ENCODE data around the gene IDE. TPM values are rescaled to one million over a fixed set of nuclear protein-coding genes. Genes with fewer than 3 reads are reported as not detected.

IDE gene
- total RNA-seq, 1 donor from 2014 or later = 19.6 TPM

GRCh38 chr10:92492748-92493240 is 81.1 kb downstream of the IDE start:
- no peak for DNase-seq (ENCODE audit: low read depth)
- TF ChIP-seq, protein P1, sequence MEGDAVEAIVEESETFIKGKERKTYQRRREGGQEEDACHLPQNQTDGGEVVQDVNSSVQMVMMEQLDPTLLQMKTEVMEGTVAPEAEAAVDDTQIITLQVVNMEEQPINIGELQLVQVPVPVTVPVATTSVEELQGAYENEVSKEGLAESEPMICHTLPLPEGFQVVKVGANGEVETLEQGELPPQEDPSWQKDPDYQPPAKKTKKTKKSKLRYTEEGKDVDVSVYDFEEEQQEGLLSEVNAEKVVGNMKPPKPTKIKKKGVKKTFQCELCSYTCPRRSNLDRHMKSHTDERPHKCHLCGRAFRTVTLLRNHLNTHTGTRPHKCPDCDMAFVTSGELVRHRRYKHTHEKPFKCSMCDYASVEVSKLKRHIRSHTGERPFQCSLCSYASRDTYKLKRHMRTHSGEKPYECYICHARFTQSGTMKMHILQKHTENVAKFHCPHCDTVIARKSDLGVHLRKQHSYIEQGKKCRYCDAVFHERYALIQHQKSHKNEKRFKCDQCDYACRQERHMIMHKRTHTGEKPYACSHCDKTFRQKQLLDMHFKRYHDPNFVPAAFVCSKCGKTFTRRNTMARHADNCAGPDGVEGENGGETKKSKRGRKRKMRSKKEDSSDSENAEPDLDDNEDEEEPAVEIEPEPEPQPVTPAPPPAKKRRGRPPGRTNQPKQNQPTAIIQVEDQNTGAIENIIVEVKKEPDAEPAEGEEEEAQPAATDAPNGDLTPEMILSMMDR (conservative IDR thresholded peaks at IDR 0.05; ENCODE audit: low read depth, low read length) = no peak
- H3K4me3 ChIP-seq (ENCODE audit: low read depth, low read length) = no peak overlapping the region

DNA sequence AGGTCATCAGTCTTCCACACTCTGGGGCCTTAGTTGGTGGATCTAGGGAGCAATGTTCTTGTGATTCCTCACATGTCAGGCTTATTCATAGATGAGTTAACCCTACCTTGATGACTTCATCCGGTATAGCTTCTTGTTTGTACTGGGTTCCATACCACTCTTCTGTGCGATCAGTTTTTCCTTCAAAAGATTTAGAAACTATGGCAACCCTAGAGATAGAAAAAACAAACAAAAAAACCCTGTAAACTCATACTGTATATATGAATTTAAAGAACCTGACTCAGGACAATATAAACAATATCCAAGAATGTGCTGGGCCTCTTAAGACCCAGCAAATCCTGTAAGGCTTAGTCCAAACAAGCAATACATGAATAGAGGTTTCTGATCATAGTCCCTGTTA is 83.5 kb downstream of the IDE start:
- no peak for DNase-seq (ENCODE audit: low read depth)
- H3K4me3 ChIP-seq (ENCODE audit: low read depth, low read length) = no peak overlapping the region
- TF ChIP-seq, protein P1 (conservative IDR thresholded peaks at IDR 0.05; ENCODE audit: low read depth, low read length) = no peak

DNA sequence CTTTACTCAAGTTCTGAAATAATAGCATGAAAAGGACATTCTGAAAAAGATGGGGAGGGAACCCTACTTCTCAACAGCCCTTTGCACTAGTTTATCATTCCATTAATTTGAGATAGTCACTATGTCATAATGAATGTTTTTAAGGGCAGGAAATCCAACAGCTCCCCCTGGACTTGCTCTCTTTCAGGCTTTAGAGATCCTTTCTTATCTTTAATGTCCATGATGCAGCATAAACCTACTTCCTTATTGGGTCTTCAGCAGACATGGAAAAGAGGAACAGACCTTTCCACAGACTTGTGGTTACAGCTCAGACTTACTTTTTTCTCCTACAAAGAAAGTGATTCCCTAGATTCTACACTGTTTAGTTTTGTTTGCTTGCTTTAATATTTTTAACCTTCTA is 87.3 kb downstream of the IDE start:
- DNase-seq (ENCODE audit: low read depth) = no peak
- TF ChIP-seq, protein P1 (conservative IDR thresholded peaks at IDR 0.05; ENCODE audit: low read depth, low read length) = no peak
- no peak overlapping the region for H3K4me3 ChIP-seq (ENCODE audit: low read depth, low read length)

GRCh38 chr10:92483539-92483938 is 90.4 kb downstream of the IDE start:
- TF ChIP-seq, protein P1 (conservative IDR thresholded peaks at IDR 0.05; ENCODE audit: low read depth, low read length) = no peak
- no peak overlapping the region for H3K4me3 ChIP-seq (ENCODE audit: low read depth, low read length)
- no peak for DNase-seq (ENCODE audit: low read depth)

- DNase-seq (ENCODE audit: low read depth) = no peak
- no peak overlapping the region for H3K4me3 ChIP-seq (ENCODE audit: low read depth, low read length)
- TF ChIP-seq, protein P1 (conservative IDR thresholded peaks at IDR 0.05; ENCODE audit: low read depth, low read length) = no peak
Measured at GRCh38 chr10:92480413-92480812, 93.5 kb downstream of the IDE start.

GRCh38 chr10:92479547-92479946 is 94.3 kb downstream of the IDE start:
- DNase-seq (ENCODE audit: low read depth) = no peak
- no peak overlapping the region for H3K4me3 ChIP-seq (ENCODE audit: low read depth, low read length)
- TF ChIP-seq, protein P1 (conservative IDR thresholded peaks at IDR 0.05; ENCODE audit: low read depth, low read length) = no peak

- no peak overlapping the region for H3K4me3 ChIP-seq (ENCODE audit: low read depth, low read length)
- DNase-seq (ENCODE audit: low read depth) = no peak
- TF ChIP-seq, protein P1 (conservative IDR thresholded peaks at IDR 0.05; ENCODE audit: low read depth, low read length) = no peak
Measured at GRCh38 chr10:92478536-92478935, 95.4 kb downstream of the IDE start.

All from epithelial cell of proximal tubule (primary cell).